Neutrophil (primary cell): Measurements from ENCODE around the gene SUGCT.

ENCODE experiments used
- H3K27ac ChIP-seq: fragments of 200-600 bp; sonication (generic); 2 replicates; pipeline ENCODE4 v1.5.1; 2016; ENCODE audit warnings: mild to moderate bottlenecking, moderate library complexity
- H3K27me3 ChIP-seq: fragments of 200-600 bp; sonication (generic); 2 replicates; pipeline ENCODE4 v1.6.0; 2016; ENCODE audit warnings: mild to moderate bottlenecking
- H3K36me3 ChIP-seq: fragments of 200-600 bp; sonication (generic); 2 replicates; pipeline ENCODE4 v1.5.1; 2017
- H3K4me1 ChIP-seq, 2 experiments: fragments of 200-600 bp in 1 of 2; sonication (generic) in 1 of 2; 1 replicate in 1 of 2; 2 replicates in 1 of 2; pipeline versions ENCODE4 v1.5.1 to v1.6.1; 2013 to 2016; ENCODE audit warnings: low read depth in 1 of 2, low read length in 1 of 2, mild to moderate bottlenecking in 1 of 2, moderate library complexity in 1 of 2; ENCODE audit not compliant: control insufficient read depth in 1 of 2, insufficient read depth in 1 of 2
- H3K4me3 ChIP-seq, 2 experiments: fragments of 200-600 bp in 1 of 2; sonication (generic) in 1 of 2; 1 replicate in 1 of 2; 2 replicates in 1 of 2; pipeline ENCODE4 v1.5.1; 2013 to 2016; ENCODE audit warnings: low read depth in 1 of 2, low read length in 1 of 2, mild to moderate bottlenecking in 1 of 2, moderate library complexity in 1 of 2
- H3K9me3 ChIP-seq: fragments of 200-600 bp; sonication (generic); 2 replicates; pipeline ENCODE4 v1.5.1; 2016
- CTCF ChIP-seq: fragments of 200-600 bp; sonication (generic); IDR thresholded peaks from 2 replicates; pipeline ENCODE4 v1.5.1; 2016; ENCODE audit warnings: antibody characterized with exemption

SUGCT gene

GRCh38 chr7:40882071-40882658 is 747.4 kb downstream of the SUGCT start:
- Histone ChIP-seq H3K4me1 (no peaks in the 10 kb centered on the region), H3K27me3 (no peaks in the 10 kb centered on the region)
- TF ChIP-seq CTCF = no peak

GRCh38 chr7:40883826-40884225 is 749.0 kb downstream of the SUGCT start:
- Histone ChIP-seq H3K27ac (no peak overlapping the region), H3K36me3 (no peaks in the 10 kb centered on the region), H3K9me3 (no peaks in the 10 kb centered on the region), H3K4me3 (no peak overlapping the region), H3K27me3 (no peaks in the 10 kb centered on the region), H3K4me1 (no peaks in the 10 kb centered on the region)
- TF ChIP-seq CTCF = no peak

More at GRCh38 chr7:40882071-40882658, 747.4 kb downstream of the SUGCT start:
- no peaks in the 10 kb centered on the region for H3K9me3 ChIP-seq
- no peaks in the 10 kb centered on the region for H3K36me3 ChIP-seq
- H3K27ac ChIP-seq = no peak overlapping the region
- no peak overlapping the region for H3K4me3 ChIP-seq

GRCh38 chr7:40884241-40884640 is 749.4 kb downstream of the SUGCT start:
- TF ChIP-seq CTCF = no peak
- no peak overlapping the region for H3K27ac ChIP-seq

GRCh38 chr7:40885503-40885902 is 750.7 kb downstream of the SUGCT start:
- H3K27me3 ChIP-seq = no peaks in the 10 kb centered on the region
- H3K36me3 ChIP-seq = no peaks in the 10 kb centered on the region
- H3K9me3 ChIP-seq = no peaks in the 10 kb centered on the region
- TF ChIP-seq CTCF = no peak
- H3K4me3 ChIP-seq = no peak overlapping the region
- no peaks in the 10 kb centered on the region for H3K4me1 ChIP-seq
- H3K27ac ChIP-seq = no peak overlapping the region

More at GRCh38 chr7:40884241-40884640, 749.4 kb downstream of the SUGCT start:
- H3K27me3 ChIP-seq = no peaks in the 10 kb centered on the region
- H3K36me3 ChIP-seq = no peaks in the 10 kb centered on the region
- H3K4me3 ChIP-seq = no peak overlapping the region
- no peaks in the 10 kb centered on the region for H3K9me3 ChIP-seq
- no peaks in the 10 kb centered on the region for H3K4me1 ChIP-seq

DNA sequence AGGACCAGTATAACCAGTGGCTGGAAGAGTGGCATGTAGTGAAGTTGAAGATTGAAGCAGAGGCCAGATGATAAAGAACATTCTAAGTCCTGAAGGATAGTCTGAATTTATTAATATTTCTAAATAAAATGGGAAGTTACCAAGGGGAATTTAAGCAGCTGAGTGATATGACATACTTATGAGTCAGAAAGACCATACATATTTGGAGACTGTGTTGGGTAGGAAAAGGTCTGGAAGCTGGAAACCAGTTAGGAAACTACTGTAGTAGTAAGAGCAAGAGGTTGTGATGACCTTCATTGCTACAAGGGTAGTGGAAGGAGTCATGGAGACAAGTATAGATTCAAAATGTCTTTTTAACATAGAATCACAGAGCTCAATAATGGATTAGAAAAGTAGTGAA is 752.3 kb downstream of the SUGCT start:
- Histone ChIP-seq H3K4me3 (no peak overlapping the region), H3K36me3 (no peaks in the 10 kb centered on the region), H3K27ac (no peak overlapping the region), H3K4me1 (no peaks in the 10 kb centered on the region), H3K9me3 (no peaks in the 10 kb centered on the region), H3K27me3 (no peaks in the 10 kb centered on the region)
- TF ChIP-seq CTCF = no peak

DNA sequence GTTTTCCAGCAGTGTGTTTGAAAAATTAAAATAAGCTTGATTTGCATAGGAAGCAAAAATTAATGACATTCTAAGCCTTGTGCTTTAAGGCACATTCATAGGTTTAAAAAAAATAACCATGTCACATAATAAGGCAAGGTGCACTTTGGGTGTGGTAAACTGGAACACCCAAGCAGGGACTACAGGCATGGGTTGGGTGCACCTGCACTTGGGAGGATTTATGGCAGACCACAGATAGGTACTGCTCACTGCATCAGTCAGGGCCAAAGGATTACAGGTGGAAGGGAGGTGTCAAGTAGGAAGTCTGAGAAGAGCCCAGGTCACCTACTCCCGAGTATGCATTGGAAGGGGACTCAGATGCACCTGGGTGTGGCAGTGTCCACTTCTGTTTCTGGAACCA is 753.7 kb downstream of the SUGCT start:
- Histone ChIP-seq H3K4me3 (no peak overlapping the region), H3K27me3 (no peaks in the 10 kb centered on the region), H3K9me3 (no peaks in the 10 kb centered on the region), H3K27ac (no peak overlapping the region), H3K36me3 (no peaks in the 10 kb centered on the region), H3K4me1 (no peaks in the 10 kb centered on the region)
- no peak for TF ChIP-seq CTCF
